IgD-negative memory B cell (primary cell): ENCODE measurements around the gene RNU1-3. TPM values are rescaled to one million over a fixed set of nuclear protein-coding genes. Genes with fewer than 3 reads are reported as not detected.
"Not testable (repeated sequence)": the region's sequence is repeated elsewhere in the genome, so short reads cannot be mapped to it uniquely, and the experiment has no call there.

Source experiments
- H3K27ac Mint-ChIP-seq, 3 donors: one replicate each; pipeline ENCODE4 v1.8.0; 2020 to 2022; ENCODE audit warnings: mild to moderate bottlenecking in 3 of 3, mixed read lengths in 3 of 3, moderate library complexity in 1 of 3
- H3K27me3 Mint-ChIP-seq: one replicate; pipeline ENCODE4 v1.8.0; 2021; ENCODE audit warnings: mixed read lengths
- H3K36me3 Mint-ChIP-seq: one replicate; pipeline ENCODE4 v1.8.0; 2020; ENCODE audit warnings: mild to moderate bottlenecking, mixed read lengths
- H3K4me1 Mint-ChIP-seq, 3 donors: one replicate each; pipeline ENCODE4 v1.8.0; 2020 to 2022; ENCODE audit warnings: mixed read lengths in 3 of 3, mild to moderate bottlenecking in 1 of 3
- H3K4me3 Mint-ChIP-seq, 4 donors: one replicate each; pipeline ENCODE4 v1.8.0; 2020 to 2022; ENCODE audit warnings: mild to moderate bottlenecking in 4 of 4, mixed read lengths in 4 of 4, moderate library complexity in 3 of 4
- H3K9me3 Mint-ChIP-seq, 3 donors: one replicate each; pipeline ENCODE4 v1.8.0; 2020 to 2021; ENCODE audit warnings: mixed read lengths in 3 of 3, mild to moderate bottlenecking in 1 of 3
- polyA plus RNA-seq: library from polyadenylated mRNA; unstranded; fragments of 300-500 nt; fragmentation: Illumina TruSeq; gene quantifications from one replicate; pipeline ENCODE4 v1.2.3, GENCODE V29; 2021

RNU1-3 gene
- polyA plus RNA-seq, 1 donor from 2014 or later = not detected

- H3K4me3 Mint-ChIP-seq, H3K27ac Mint-ChIP-seq, H3K27me3 Mint-ChIP-seq, H3K9me3 Mint-ChIP-seq, H3K4me1 Mint-ChIP-seq, H3K36me3 Mint-ChIP-seq: not testable (repeated sequence)
Measured at GRCh38 chr1:16684152-16684551, 17.4 kb upstream of the RNU1-3 start.

GRCh38 chr1:16682803-16683202 is 16.1 kb upstream of the RNU1-3 start:
- peaks cover 6 to 17% (median 10%) of the 10 kb centered on the region in 3 donors for H3K4me1 Mint-ChIP-seq
- peaks cover 13% of the 10 kb centered on the region for H3K27me3 Mint-ChIP-seq
- not testable (repeated sequence) for H3K27ac Mint-ChIP-seq, H3K9me3 Mint-ChIP-seq, H3K4me3 Mint-ChIP-seq, H3K36me3 Mint-ChIP-seq

- H3K4me3 Mint-ChIP-seq = peak overlapping the region in 1 of 4 donors; percentile 45
- H3K4me1 Mint-ChIP-seq = peaks cover 2 to 18% (median 5%) of the 10 kb centered on the region in 3 donors
- not testable (repeated sequence) for H3K27ac Mint-ChIP-seq, H3K9me3 Mint-ChIP-seq, H3K36me3 Mint-ChIP-seq, H3K27me3 Mint-ChIP-seq
Measured at GRCh38 chr1:16680366-16680765, 13.6 kb upstream of the RNU1-3 start.

- peak overlapping the region in 2 of 3 donors; percentile 65 to 83 for H3K27ac Mint-ChIP-seq
- H3K9me3 Mint-ChIP-seq = no peaks in the 10 kb centered on the region
- H3K36me3 Mint-ChIP-seq = peaks cover 2% of the 10 kb centered on the region
- peak overlapping the region in 1 of 4 donors; percentile 18 for H3K4me3 Mint-ChIP-seq
- H3K27me3 Mint-ChIP-seq = peaks cover 7% of the 10 kb centered on the region
- peaks cover 5 to 24% (median 9%) of the 10 kb centered on the region in 3 donors for H3K4me1 Mint-ChIP-seq
Measured at GRCh38 chr1:16677552-16678431, 11.0 kb upstream of the RNU1-3 start.

GRCh38 chr1:16676661-16677523 is 10.1 kb upstream of the RNU1-3 start:
- Mint-ChIP-seq H3K27ac (peak overlapping the region in 2 of 3 donors; percentile 62 to 67), H3K4me3 (peak overlapping the region in 2 of 4 donors; percentile 26 to 53)

GRCh38 chr1:16675118-16675510 is 8.4 kb upstream of the RNU1-3 start:
- H3K27ac Mint-ChIP-seq = peak overlapping the region; percentile 34 to 78 (median 76)
- H3K9me3 Mint-ChIP-seq, H3K36me3 Mint-ChIP-seq, H3K27me3 Mint-ChIP-seq: not testable (repeated sequence)
- H3K4me1 Mint-ChIP-seq = peaks cover 5 to 24% (median 9%) of the 10 kb centered on the region in 3 donors
- H3K4me3 Mint-ChIP-seq = peak overlapping the region in 3 of 4 donors; percentile 50 to 71 (median 64)

More at GRCh38 chr1:16676661-16677523, 10.1 kb upstream of the RNU1-3 start:
- H3K9me3 Mint-ChIP-seq, H3K27me3 Mint-ChIP-seq, H3K36me3 Mint-ChIP-seq: not testable (repeated sequence)
- H3K4me1 Mint-ChIP-seq = peaks cover 5 to 24% (median 9%) of the 10 kb centered on the region in 3 donors

- peak overlapping the region in 1 of 3 donors; percentile 76 for H3K27ac Mint-ChIP-seq
Measured at GRCh38 chr1:16673976-16674375, 7.2 kb upstream of the RNU1-3 start.

GRCh38 chr1:16665836-16666235 is 912 bp downstream of the RNU1-3 start:
- not testable (repeated sequence) for H3K4me3 Mint-ChIP-seq, H3K4me1 Mint-ChIP-seq, H3K27ac Mint-ChIP-seq, H3K36me3 Mint-ChIP-seq, H3K27me3 Mint-ChIP-seq, H3K9me3 Mint-ChIP-seq

More at GRCh38 chr1:16673976-16674375, 7.2 kb upstream of the RNU1-3 start:
- H3K4me1 Mint-ChIP-seq = peaks cover 5 to 24% (median 9%) of the 10 kb centered on the region in 3 donors
- not testable (repeated sequence) for H3K27me3 Mint-ChIP-seq, H3K9me3 Mint-ChIP-seq, H3K36me3 Mint-ChIP-seq, H3K4me3 Mint-ChIP-seq

- H3K27ac Mint-ChIP-seq, H3K27me3 Mint-ChIP-seq, H3K36me3 Mint-ChIP-seq, H3K4me1 Mint-ChIP-seq, H3K4me3 Mint-ChIP-seq, H3K9me3 Mint-ChIP-seq: not testable (repeated sequence)
Measured at GRCh38 chr1:16658234-16658633, 8.5 kb downstream of the RNU1-3 start.

GRCh38 chr1:16656981-16657683 is 9.6 kb downstream of the RNU1-3 start:
- H3K27me3 Mint-ChIP-seq, H3K9me3 Mint-ChIP-seq, H3K4me1 Mint-ChIP-seq, H3K4me3 Mint-ChIP-seq, H3K36me3 Mint-ChIP-seq, H3K27ac Mint-ChIP-seq: not testable (repeated sequence)

- not testable (repeated sequence) for H3K4me1 Mint-ChIP-seq, H3K4me3 Mint-ChIP-seq, H3K27me3 Mint-ChIP-seq, H3K27ac Mint-ChIP-seq, H3K36me3 Mint-ChIP-seq, H3K9me3 Mint-ChIP-seq
Measured at GRCh38 chr1:16656574-16656973, 10.2 kb downstream of the RNU1-3 start.

- not testable (repeated sequence) for H3K9me3 Mint-ChIP-seq, H3K4me1 Mint-ChIP-seq, H3K36me3 Mint-ChIP-seq, H3K4me3 Mint-ChIP-seq, H3K27ac Mint-ChIP-seq, H3K27me3 Mint-ChIP-seq
Measured at GRCh38 chr1:16651560-16651959, 15.2 kb downstream of the RNU1-3 start.

GRCh38 chr1:16649960-16650359 is 16.8 kb downstream of the RNU1-3 start:
- H3K36me3 Mint-ChIP-seq, H3K27ac Mint-ChIP-seq, H3K4me3 Mint-ChIP-seq, H3K9me3 Mint-ChIP-seq, H3K27me3 Mint-ChIP-seq, H3K4me1 Mint-ChIP-seq: not testable (repeated sequence)

GRCh38 chr1:16649390-16649789 is 17.4 kb downstream of the RNU1-3 start:
- not testable (repeated sequence) for H3K9me3 Mint-ChIP-seq, H3K27me3 Mint-ChIP-seq, H3K36me3 Mint-ChIP-seq, H3K4me1 Mint-ChIP-seq, H3K27ac Mint-ChIP-seq
- peak overlapping the region in 1 of 4 donors; percentile 17 for H3K4me3 Mint-ChIP-seq

- not testable (repeated sequence) for H3K4me3 Mint-ChIP-seq, H3K27ac Mint-ChIP-seq, H3K27me3 Mint-ChIP-seq, H3K4me1 Mint-ChIP-seq, H3K36me3 Mint-ChIP-seq, H3K9me3 Mint-ChIP-seq
Measured at GRCh38 chr1:16648756-16649155, 18.0 kb downstream of the RNU1-3 start.
